GM18520 (cell line): ENCODE data around the gene ID2.

Experiments
- ATAC-seq: cut with Tn5 transposase; IDR thresholded peaks from one replicate; pipeline ENCODE4 v1.9.1; 2021; ENCODE audit not compliant: unreplicated experiment

ID2 gene

GRCh38 chr2:8681786-8682692 is at the start of gene ID2:
TSS of gene ID2 (plus strand) at chr2:8682056. CDS start at chr2:8682166, 110 bp downstream.
- ATAC-seq = peak; percentile 55

GRCh38 chr2:8632755-8633154 is 49.1 kb upstream of the ID2 start:
- no peak for ATAC-seq

DNA sequence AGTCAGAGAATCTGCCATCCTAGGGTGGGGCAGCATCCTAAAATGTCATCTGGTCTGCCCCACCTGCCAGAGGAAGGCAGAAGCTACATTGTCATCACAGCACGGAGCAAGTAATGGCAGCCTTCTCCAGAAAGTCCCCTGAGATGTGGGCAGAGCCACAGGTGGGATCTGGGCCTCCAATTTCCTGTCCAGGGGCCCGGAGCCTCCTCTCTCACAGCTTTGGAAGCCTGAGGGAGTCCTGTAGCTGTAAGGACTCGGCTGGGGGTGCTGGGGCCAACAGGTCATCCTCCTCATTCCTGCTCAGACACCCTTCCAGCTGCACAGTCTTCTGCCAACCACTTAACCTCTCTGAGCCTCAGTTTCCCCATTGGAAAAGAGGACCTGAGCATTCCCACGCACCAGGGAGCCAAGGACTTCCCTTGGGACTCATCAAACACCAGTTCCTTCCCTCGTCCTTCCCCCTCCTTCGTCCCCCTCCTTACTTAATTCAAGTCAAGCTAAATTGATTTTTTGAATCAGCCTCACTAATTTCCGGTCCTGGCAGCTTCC is 48.6 kb upstream of the ID2 start:
- ATAC-seq = no peak

DNA sequence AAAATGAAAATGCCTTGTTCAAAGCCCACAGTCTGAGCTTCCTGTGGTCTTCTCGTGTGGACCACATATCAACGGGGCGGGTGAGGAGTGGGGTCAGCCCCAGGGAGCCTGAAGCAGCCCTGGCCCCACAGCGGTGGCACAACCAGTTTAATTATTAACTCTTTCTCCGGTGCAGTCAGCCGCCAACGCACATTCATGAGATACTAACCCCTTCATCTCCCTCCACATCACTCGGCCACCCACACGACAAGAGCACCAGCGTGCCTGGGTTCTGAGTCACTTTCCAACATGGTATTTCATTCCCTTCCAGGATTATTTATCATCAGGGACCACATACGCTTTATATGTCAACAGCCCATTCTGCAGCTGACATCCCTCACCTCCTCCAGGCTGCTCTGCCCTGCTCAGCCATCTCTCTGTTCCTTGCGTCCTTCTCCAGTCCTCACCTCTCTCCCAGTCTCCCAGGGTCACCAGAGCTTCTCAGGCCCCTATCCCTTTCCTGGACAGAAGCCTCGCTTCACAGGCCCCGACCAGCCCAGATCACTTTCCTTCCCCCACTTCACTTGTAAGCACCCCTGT is 48.0 kb upstream of the ID2 start:
- no peak for ATAC-seq

- ATAC-seq = no peak
Measured at GRCh38 chr2:8634466-8635172, 47.2 kb upstream of the ID2 start.

- ATAC-seq = no peak
Measured at GRCh38 chr2:8636041-8636491, 45.8 kb upstream of the ID2 start.

DNA sequence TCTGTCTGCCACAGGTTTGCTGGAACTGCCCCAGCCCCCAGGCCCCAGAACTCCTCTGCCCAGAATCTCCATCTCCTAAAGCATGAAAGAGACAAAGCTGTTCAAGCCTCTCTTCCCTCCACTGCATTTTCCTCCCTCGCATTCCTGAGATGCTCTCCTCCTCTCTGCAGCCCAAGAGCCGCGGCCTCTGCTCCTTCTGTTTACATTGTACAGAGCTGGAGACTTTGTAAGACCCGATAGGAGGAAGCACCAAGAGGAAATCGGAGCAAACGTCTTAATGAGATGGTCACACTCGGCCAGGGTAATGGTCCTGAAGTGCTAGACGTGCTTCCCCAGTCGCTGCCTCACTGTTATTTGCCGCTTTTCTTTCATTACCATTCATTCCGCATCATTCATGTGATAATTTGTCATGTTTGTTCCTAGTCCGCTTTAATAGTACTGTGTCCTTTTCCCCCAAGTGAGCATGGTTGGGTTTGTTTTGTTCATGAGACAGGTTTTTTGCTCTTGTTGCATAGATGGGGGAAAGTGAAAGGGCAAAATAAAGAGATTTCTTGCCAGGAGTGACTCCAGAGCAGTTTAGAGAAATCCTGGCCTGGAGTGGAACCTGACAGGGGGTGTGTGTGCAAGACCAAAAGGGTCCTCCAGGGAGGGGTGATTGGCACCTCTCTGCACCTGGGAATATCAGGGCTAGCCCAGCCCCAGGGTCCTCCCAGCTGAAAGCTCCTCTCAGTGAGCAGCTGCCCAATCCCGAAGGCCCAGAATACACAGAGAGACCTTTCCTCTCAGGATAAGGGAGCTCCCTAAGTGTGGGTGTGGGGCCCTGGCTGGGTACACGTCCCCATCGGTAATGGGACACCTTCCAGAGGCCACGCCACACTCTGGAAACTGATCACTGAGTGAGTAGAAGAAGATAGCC is 44.9 kb upstream of the ID2 start:
- no peak for ATAC-seq

DNA sequence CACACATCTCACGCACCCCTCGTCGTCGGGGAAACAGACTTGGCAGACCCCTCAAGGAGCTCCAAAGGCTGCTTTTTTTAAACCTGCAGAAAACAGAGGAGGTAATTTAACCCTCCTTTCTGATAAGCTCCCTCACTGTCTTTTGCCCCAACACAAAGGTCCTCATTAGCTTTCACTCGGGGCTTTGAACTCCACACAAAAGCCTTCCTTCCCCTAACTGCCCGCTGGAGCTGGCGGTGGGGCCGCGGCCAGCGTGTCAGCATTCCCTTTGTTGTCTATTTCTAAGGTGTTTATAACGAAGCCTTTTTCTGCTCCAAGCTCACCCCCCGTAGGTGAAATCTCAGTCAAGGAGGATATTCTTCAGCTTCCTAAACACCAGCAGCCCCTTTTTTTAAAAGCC is 43.5 kb upstream of the ID2 start:
- ATAC-seq = no peak

DNA sequence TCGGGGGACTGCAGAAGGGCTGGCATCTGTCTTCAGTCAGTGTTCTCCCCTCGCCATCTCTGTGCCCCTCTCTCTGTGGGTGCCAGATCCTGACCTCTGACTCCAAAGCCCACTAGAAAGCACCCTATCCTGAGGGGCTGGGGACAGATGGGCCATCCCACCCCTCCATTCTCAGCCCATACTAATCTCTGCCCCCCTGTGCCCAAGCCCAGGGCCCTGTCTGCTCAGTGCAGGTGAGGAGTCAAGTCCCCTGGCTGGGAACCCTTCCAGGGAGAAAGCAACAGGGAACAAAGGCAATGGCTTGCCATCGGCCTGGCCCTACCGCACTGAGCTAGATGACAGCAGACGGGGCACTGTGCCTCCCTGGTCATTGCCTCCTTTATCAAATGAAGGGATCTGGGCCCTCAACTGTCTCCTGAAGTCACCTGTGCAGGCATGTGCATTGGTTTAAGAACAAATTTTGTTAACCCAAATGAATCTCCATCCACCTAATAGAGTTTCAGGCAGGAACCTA is 42.7 kb upstream of the ID2 start:
- ATAC-seq = no peak

DNA sequence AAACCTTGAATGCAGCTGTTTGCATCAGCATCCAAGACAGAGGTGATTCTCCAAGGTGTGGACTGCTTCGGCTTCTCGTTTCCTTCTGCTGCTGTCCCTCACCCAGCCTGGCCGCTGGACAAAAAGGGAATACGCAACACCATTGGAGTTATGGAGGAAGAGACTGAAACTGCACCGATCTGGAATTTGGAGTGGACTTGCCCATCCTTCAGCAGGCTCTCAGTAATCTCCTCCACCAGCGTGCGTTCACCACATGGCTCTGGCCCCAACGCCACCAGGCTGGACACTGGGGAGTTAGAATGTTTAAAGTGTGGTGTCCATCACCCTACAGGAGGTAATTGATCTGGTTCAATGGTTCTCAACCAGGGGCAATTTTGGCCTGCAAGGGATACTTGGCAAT is 41.4 kb upstream of the ID2 start:
- ATAC-seq = no peak

DNA sequence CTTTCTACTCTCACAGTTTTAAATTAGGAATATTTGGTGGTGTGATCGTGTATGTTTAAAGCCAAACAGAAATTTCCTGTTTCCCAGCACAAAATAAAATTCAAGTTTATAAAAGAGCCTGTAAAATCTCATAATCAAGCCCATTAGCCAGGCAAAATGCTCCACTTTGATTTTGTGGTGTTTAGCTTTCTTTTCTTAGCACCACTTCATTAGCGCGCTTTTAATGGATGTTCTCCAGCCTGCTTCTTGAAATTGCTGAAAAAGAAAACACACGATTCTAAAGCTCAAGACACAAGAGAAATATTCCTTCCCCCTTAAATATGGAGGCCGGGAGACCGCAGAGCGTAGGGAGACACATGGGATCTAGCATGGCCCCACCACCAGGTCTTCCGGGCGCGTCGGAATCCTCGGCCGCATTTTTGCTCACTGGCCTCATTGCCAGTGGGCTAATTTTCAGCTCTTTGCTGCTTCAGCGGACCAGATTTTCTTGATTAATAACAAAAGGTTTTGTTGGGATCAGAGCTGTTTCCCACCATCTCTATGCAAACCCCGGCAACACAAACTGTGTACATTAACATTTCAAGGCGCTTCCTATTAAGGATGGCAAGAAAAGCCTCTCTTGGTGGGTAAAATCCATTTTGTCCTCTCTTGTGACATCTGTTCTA is 40.4 kb upstream of the ID2 start:
- no peak for ATAC-seq

- no peak for ATAC-seq
Measured at GRCh38 chr2:8642366-8643068, 39.3 kb upstream of the ID2 start.

DNA sequence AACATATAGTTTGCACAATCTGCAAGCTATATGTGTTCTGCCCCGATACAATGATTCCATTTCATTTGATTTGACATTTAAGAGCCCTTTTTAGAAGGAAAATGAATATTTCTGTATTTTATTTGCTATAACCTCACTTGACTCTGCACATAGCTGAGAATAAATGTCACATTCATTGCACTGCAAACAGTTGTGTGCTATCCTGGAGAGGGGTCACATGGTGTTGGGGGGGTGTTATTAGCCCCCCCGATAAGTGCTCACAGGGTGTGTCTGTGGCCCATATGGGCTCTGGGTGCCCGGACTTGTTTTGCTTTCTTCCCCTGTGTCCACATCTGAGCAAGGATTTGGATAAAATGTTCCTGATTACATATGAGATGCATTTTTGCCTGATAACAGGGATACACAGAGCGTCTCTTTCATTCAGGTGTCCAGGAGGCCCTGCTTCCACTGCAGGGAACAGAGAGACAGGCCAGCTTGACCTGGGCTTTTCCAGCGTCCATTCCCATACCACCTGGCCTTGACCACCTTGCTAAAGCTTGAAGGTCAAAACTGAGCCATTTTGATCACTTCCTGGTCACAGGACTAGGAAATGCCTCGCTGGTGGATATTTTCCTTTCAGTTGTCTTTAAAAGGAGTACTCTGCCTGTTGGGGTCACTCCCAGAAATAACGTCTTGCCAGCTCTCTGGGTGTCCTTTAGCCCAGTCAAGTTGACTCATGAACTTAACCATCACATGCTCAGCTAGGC is 38.4 kb upstream of the ID2 start:
- ATAC-seq = no peak

- ATAC-seq = no peak
Measured at GRCh38 chr2:8643996-8644356, 37.9 kb upstream of the ID2 start.

DNA sequence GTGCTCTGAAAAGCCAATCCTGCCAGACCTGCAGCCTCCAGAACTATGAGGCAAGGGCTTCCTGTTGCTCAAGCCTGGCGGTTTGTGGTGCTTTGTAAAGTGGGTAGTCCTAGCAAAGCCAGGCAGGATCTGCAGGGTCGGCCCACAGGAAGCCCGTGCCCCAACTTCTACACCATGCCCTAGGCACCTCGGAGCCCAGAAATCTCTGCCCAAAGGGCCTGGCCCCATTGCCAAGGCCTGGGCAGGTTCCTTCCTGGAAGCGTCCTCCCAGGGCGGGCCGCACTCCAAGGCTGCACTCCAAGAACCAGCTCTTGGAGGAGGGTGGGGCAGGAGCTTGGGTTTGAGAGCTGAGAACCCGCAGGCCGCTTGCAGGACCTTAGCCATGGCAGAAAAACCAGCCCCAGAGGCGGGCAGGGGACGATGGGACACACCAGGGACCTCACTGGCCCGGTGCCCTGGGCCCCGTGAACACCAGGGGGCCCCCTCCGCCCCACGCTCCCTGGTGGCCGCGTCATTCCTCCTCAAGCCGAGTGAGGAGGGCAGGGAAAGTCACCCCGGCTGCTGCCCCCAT is 37.2 kb upstream of the ID2 start:
- no peak for ATAC-seq

GRCh38 chr2:8645176-8645831 is 36.6 kb upstream of the ID2 start:
- no peak for ATAC-seq

GRCh38 chr2:8646731-8647461 is 35.0 kb upstream of the ID2 start:
- ATAC-seq = no peak
